ENCODE results near the gene SHC4. TPM values are rescaled to one million over a fixed set of nuclear protein-coding genes. Genes with fewer than 3 reads are reported as not detected.

SHC4 gene
- total and polyA plus RNA-seq, 9 of the 15 experiments (the other 6 are each of a cell fraction or from before 2014, with no cell fraction given) = 0.43 to 1.2 (median 0.67) TPM

GRCh38 chr15:48877630-48878595, 85.8 kb downstream of the SHC4 start, which contains the start of gene EID1 (continued):
- TF ChIP-seq CGGBP1 (CRISPR knock-in tag; IDR thresholded peaks at IDR 0.05) (no peak), HCFC1 (IDR thresholded peaks at IDR 0.05; ENCODE audit: low read depth, low read length) (peak; percentile 46; the same call in 1 of the 2 replicates), ZNF316 (IDR thresholded peaks at IDR 0.05) (peak; percentile 70), RCOR1 (IDR thresholded peaks at IDR 0.05; ENCODE audit: borderline replicate concordance in 1 of 2, low read depth in 2 of 2, low read length in 2 of 2) (peak in 1 of 2 experiments; percentile 5; a peak in 2 of 4 replicates), MGA (IDR thresholded peaks at IDR 0.05) (peak; percentile 96), ATF2 (CRISPR knock-in tag; IDR thresholded peaks at IDR 0.05) (no peak), EHMT2 (IDR thresholded peaks at IDR 0.05) (peak; percentile 80), RBM17 (IDR thresholded peaks at IDR 0.05; ENCODE audit: borderline replicate concordance, low read depth, low read length) (no peak), SAFB (IDR thresholded peaks at IDR 0.05; ENCODE audit: borderline replicate concordance, low read depth, low read length) (no peak), FOXP4 (CRISPR knock-in tag; IDR thresholded peaks at IDR 0.05; ENCODE audit: borderline replicate concordance) (no peak), NFRKB (IDR thresholded peaks at IDR 0.05; ENCODE audit: low read depth) (peak; percentile 97), DPF2 (IDR thresholded peaks at IDR 0.05) (no peak)

All from K562 (cell line).